Fibroblast of lung (primary cell): ENCODE data around the gene ENO1. TPM values are rescaled to one million over a fixed set of nuclear protein-coding genes. Genes with fewer than 3 reads are reported as not detected.

ENCODE experiments used
- DNase-seq, 2 donors: peaks; one replicate each; pipeline versions ENCODE4 v3.0.0 to v3.0.0-alpha.2; 2010; ENCODE audit warnings: low read depth in 2 of 2
- H2AFZ ChIP-seq: 2 replicates; pipeline ENCODE4 v1.5.1; 2012; ENCODE audit warnings: low read length, control low read depth, inconsistent platforms
- H3K27ac ChIP-seq: 2 replicates; pipeline ENCODE4 v1.5.1; 2011; ENCODE audit warnings: low read length, control low read depth; ENCODE audit not compliant: insufficient read depth
- H3K27me3 ChIP-seq: 2 replicates; pipeline ENCODE4 v1.5.1; 2011; ENCODE audit warnings: mild to moderate bottlenecking, low read length; ENCODE audit not compliant: control insufficient read depth, insufficient read depth
- H3K36me3 ChIP-seq: 2 replicates; pipeline ENCODE4 v1.5.1; 2011; ENCODE audit warnings: low read length; ENCODE audit not compliant: control insufficient read depth, insufficient read depth
- H3K4me1 ChIP-seq: 2 replicates; pipeline ENCODE4 v1.5.1; 2011; ENCODE audit warnings: low read length; ENCODE audit not compliant: control insufficient read depth, insufficient read depth; ENCODE audit errors: extremely low read depth
- H3K4me2 ChIP-seq: 2 replicates; pipeline ENCODE4 v1.5.1; 2011; ENCODE audit warnings: low read length, control low read depth; ENCODE audit not compliant: insufficient read depth; ENCODE audit errors: extremely low read depth
- H3K4me3 ChIP-seq, 4 experiments: fragments of 200-600 bp in 1 of 4; sonication (generic) in 1 of 4; replicated peaks in 1 of 4; 2 replicates each; pipeline ENCODE4 v1.5.1; 2011 to 2016; ENCODE audit warnings: low read length in 4 of 4, low read depth in 3 of 4, mild to moderate bottlenecking in 3 of 4, control low read depth in 2 of 4, inconsistent platforms in 1 of 4, mixed read lengths in 1 of 4; ENCODE audit not compliant: insufficient read depth in 1 of 4; ENCODE audit errors: control extremely low read depth in 1 of 4
- H3K79me2 ChIP-seq: 2 replicates; pipeline ENCODE4 v1.5.1; 2012; ENCODE audit warnings: mild to moderate bottlenecking, low read length, inconsistent platforms; ENCODE audit not compliant: control insufficient read depth, insufficient read depth
- H3K9ac ChIP-seq: 2 replicates; pipeline ENCODE4 v1.5.1; 2011; ENCODE audit warnings: mild to moderate bottlenecking, low read length, control low read depth; ENCODE audit not compliant: insufficient read depth
- H3K9me3 ChIP-seq: 2 replicates; pipeline ENCODE4 v1.5.1; 2012; ENCODE audit warnings: low read depth, low read length; ENCODE audit not compliant: control insufficient read depth, insufficient read depth
- H4K20me1 ChIP-seq: 2 replicates; pipeline ENCODE4 v1.5.1; 2011; ENCODE audit warnings: low read length; ENCODE audit not compliant: control insufficient read depth, insufficient read depth; ENCODE audit errors: extremely low read depth
- EZH2 ChIP-seq: IDR thresholded peaks from 2 replicates; pipeline ENCODE4 v1.5.1; 2012; ENCODE audit warnings: low read length, control low read depth, mild to moderate bottlenecking; ENCODE audit errors: missing control alignments
- polyA plus RNA-seq, 2 donors: library from polyadenylated mRNA; depleted of rRNA in 1 of 2; stranded (reverse) in 1 of 2; unstranded in 1 of 2; fragments of >200 nt; gene quantifications; 2 replicates each; pipeline ENCODE4 v1.2.1, GENCODE V29; 2011 to 2012; ENCODE audit warnings: missing spikeins in 1 of 2
- total RNA-seq: library from RNA; depleted of rRNA; stranded (reverse); fragments of >200 nt; gene quantifications from 2 replicates; pipeline ENCODE4 v1.2.1, GENCODE V29; 2014
- TF ChIP-seq, protein P1 (sequence below), 2 donors: IDR thresholded peaks in 1 of 2; conservative IDR thresholded peaks in 1 of 2; 1 replicate in 1 of 2; 2 replicates in 1 of 2; pipeline ENCODE4 v1.5.1; 2011 to 2012; ENCODE audit warnings: low read length in 2 of 2, control low read depth in 1 of 2, inconsistent platforms in 1 of 2, low read depth in 1 of 2, mild to moderate bottlenecking in 1 of 2

The ENO1 gene
- total and polyA plus RNA-seq, 2 donors (not counting 1 experiment from before 2014, with no cell fraction given): 963 to 1,177 TPM

DNA sequence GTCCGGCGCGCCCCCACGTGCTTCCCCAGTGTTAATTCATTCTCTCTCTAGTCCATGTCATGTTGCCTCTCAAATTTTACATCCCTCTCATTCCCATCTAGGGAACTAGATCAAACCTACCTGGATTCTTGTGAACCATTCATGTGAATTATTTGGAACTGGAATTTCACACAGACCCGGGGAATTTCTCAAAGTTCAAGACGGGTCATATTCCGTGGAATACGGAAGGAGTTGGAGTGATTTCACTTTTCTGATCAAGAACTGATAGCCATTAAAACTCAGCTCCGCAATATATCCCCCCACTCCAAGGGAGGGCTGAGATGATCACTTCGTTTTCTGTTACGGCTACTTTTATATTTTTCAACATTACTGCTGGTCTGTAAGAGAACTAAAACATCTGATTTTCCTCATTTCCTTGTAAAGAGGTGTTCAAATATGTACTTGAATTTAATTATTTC lies 1.0 kb upstream of the ENO1 start:
- Histone ChIP-seq H3K36me3 (peaks cover 2% of the 10 kb centered on the region), H3K79me2 (peaks cover 39% of the 10 kb centered on the region), H4K20me1 (no peaks in the 10 kb centered on the region), H3K4me1 (peaks cover 9% of the 10 kb centered on the region), H3K27me3 (no peaks in the 10 kb centered on the region), H3K9me3 (no peaks in the 10 kb centered on the region), H3K4me2 (peak overlapping the region; percentile 44), H3K27ac (peak overlapping the region; percentile 97), H3K4me3 (peak overlapping the region; percentile 2 to 94 (median 66)), H3K9ac (peak overlapping the region; percentile 97), H2AFZ (no peak overlapping the region)
- TF ChIP-seq, protein P1, sequence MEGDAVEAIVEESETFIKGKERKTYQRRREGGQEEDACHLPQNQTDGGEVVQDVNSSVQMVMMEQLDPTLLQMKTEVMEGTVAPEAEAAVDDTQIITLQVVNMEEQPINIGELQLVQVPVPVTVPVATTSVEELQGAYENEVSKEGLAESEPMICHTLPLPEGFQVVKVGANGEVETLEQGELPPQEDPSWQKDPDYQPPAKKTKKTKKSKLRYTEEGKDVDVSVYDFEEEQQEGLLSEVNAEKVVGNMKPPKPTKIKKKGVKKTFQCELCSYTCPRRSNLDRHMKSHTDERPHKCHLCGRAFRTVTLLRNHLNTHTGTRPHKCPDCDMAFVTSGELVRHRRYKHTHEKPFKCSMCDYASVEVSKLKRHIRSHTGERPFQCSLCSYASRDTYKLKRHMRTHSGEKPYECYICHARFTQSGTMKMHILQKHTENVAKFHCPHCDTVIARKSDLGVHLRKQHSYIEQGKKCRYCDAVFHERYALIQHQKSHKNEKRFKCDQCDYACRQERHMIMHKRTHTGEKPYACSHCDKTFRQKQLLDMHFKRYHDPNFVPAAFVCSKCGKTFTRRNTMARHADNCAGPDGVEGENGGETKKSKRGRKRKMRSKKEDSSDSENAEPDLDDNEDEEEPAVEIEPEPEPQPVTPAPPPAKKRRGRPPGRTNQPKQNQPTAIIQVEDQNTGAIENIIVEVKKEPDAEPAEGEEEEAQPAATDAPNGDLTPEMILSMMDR (conservative IDR thresholded peaks at IDR 0.05 in 1 of 2, IDR thresholded peaks at IDR 0.05 in 1 of 2; ENCODE audit: low read depth in 1 of 2, low read length in 2 of 2): no peak
- TF ChIP-seq EZH2: no peak
- no peak for DNase-seq

DNA sequence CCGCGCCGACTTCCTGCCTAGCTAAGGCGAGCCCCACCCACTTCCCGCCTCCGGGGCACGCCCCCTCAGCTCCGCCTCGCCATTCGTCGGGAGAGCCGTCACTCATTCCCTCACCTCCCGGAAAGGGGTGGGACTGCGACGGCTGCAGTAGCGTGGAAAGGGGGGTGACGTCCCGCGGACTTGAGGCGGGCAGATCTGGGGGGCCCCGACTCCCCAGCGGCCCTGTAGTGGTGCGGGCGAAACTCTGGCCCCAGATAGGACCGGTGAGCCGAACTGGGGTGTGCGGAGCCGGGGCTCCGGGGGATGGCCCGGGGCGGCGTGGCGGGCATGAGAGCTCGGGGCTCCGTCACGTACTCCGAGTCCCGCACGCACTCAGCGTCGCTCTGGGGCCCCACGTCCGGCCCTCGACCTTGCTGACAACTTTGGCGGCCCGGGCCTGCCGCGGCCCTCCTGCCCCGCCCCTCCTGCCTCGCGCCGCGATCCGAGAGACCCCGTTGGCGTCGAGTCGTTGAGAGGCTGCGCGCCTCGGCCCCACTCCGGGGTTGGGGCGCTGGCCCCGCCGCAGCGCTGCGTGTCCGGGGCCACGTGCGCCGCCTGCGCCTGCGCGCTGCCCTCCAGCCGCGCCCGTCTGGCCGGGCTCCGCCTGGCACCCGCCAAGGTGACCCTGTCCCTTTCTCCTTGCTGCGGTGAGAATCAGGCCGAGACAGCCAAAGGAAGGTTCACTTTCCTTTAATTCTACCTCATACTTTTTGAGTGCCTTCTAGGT lies 395 bp upstream of the ENO1 start:
- H3K9me3 ChIP-seq: no peaks in the 10 kb centered on the region
- no peak for TF ChIP-seq EZH2
- TF ChIP-seq, protein P1 (conservative IDR thresholded peaks at IDR 0.05 in 1 of 2, IDR thresholded peaks at IDR 0.05 in 1 of 2; ENCODE audit: low read depth in 1 of 2, low read length in 2 of 2): no peak
- DNase-seq: peak; percentile 97 to 98
- H3K4me3 ChIP-seq: peak overlapping the region; percentile 76 to 94 (median 87)
- H4K20me1 ChIP-seq: no peaks in the 10 kb centered on the region
- peak overlapping the region; percentile 97 for H3K27ac ChIP-seq
- peaks cover 43% of the 10 kb centered on the region for H3K79me2 ChIP-seq
- H2AFZ ChIP-seq: peak overlapping the region; percentile 39
- peaks cover 13% of the 10 kb centered on the region for H3K4me1 ChIP-seq
- peaks cover 4% of the 10 kb centered on the region for H3K36me3 ChIP-seq
- peak overlapping the region; percentile 97 for H3K9ac ChIP-seq
- H3K4me2 ChIP-seq: peak overlapping the region; percentile 44
- H3K27me3 ChIP-seq: no peaks in the 10 kb centered on the region

DNA sequence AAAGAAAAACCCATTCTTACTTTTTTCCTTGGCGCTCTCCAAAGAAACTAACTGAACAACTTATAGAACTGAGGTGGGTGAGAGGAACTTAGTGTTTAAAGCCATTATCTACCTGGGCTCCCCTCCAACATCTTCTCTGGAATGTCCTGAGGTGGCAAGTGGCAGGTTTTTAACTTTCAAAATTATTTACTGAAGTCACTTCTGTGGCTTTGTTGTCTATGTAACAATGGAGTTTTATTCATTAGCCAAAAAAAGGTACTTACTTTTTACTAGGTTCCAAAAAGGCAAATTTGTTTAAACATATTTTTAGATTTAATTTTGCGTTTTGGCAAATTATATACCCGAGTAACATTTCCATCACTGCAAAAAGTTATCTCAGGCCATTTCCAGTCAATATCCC lies 2.4 kb downstream of the ENO1 start:
- Histone ChIP-seq H3K4me2 (peak overlapping the region; percentile 46), H3K79me2 (peaks cover 68% of the 10 kb centered on the region), H4K20me1 (no peaks in the 10 kb centered on the region), H3K27me3 (no peaks in the 10 kb centered on the region), H3K9me3 (no peaks in the 10 kb centered on the region), H3K9ac (no peak overlapping the region), H3K4me3 (peak overlapping the region; percentile 35 to 94 (median 80)), H3K27ac (no peak overlapping the region), H3K4me1 (peaks cover 36% of the 10 kb centered on the region), H3K36me3 (peaks cover 21% of the 10 kb centered on the region), H2AFZ (no peak overlapping the region)
- no peak for TF ChIP-seq EZH2
- TF ChIP-seq, protein P1 (conservative IDR thresholded peaks at IDR 0.05 in 1 of 2, IDR thresholded peaks at IDR 0.05 in 1 of 2; ENCODE audit: low read depth in 1 of 2, low read length in 2 of 2): no peak
- no peak for DNase-seq
